ENCODE results near the gene CNEP1R1.
"Not testable (repeated sequence)": the region's sequence is repeated elsewhere in the genome, so short reads cannot be mapped to it uniquely, and the experiment has no call there.

CNEP1R1 gene, protein sequence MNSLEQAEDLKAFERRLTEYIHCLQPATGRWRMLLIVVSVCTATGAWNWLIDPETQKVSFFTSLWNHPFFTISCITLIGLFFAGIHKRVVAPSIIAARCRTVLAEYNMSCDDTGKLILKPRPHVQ

GRCh38 chr16:50024684-50025536 is at the start of gene CNEP1R1:
Gene CNEP1R1, plus strand, starts transcription at chr16:50025225. Its CDS starts 91 bp downstream, at chr16:50025316.
- peak; percentile 97 for DNase-seq (ENCODE audit: low spot score)

- DNase-seq (ENCODE audit: low spot score), result no peak
Measured at GRCh38 chr16:49977427-49977826, 47.6 kb upstream of the CNEP1R1 start.

GRCh38 chr16:49978569-49979326 is 46.3 kb upstream of the CNEP1R1 start:
- DNase-seq (ENCODE audit: low spot score), result no peak

GRCh38 chr16:49980166-49980565 is 44.9 kb upstream of the CNEP1R1 start:
- DNase-seq (ENCODE audit: low spot score), result no peak

DNA sequence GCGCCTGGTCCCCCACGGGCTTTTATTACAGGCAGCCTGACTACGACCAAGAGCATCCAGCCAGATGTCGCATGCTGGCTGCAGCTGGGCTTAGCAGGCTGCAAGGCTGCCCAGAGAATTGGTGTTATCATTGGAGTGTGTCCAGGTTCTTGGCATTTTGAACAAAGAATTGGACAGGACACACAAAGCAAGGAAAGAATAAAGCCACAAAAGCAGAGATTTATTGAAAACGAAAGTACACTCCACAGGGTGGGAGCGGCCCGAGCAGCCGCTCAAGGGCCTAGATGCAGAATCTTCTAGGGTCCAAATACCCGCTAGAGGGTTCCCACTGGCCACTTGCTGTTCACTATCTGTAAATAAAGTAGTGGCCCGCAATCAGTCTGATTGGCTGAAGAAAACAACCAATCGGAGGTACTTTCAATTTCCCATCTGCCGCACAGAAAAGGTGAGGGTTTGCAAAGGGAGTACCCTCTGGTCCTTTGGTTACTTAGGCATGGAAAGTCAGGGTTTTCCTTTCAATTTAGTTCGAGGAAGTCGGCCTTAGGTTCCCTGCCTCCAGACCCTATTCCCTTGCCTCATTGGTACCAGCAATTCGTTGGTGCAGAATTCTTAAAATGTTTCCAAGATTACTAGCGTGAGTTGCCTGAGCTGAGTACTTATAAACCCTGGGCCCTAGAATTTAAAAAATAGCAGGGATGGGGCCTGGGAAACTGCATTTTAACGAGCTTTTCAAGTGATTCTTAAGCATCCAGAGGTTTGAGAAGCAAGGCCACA is 38.5 kb upstream of the CNEP1R1 start:
- no peak for DNase-seq (ENCODE audit: low spot score)

DNA sequence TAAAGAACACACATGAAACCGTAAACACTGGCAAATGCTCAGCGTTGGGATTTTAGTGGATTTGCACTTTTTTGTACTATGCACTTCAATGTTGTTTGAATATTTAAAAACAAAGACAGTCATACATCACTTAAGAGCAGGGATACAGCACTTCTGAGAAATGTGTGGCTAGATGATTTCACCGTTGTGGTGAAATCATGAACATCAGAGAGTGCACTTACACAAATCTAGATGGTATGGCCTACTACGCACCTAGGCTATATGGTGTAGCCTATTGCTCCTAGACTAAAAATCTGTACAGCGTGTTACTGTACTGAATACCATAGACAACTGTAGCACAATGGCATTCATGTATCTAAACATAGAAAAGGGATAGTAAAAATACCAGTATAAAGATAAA is 37.6 kb upstream of the CNEP1R1 start:
- no peak for DNase-seq (ENCODE audit: low spot score)

GRCh38 chr16:49992825-49993224 is 32.2 kb upstream of the CNEP1R1 start:
- DNase-seq (ENCODE audit: low spot score), result no peak

- DNase-seq (ENCODE audit: low spot score), result no peak
Measured at GRCh38 chr16:49993579-49993978, 31.4 kb upstream of the CNEP1R1 start.

- no peak for DNase-seq (ENCODE audit: low spot score)
Measured at GRCh38 chr16:49994006-49994405, 31.0 kb upstream of the CNEP1R1 start.

DNA sequence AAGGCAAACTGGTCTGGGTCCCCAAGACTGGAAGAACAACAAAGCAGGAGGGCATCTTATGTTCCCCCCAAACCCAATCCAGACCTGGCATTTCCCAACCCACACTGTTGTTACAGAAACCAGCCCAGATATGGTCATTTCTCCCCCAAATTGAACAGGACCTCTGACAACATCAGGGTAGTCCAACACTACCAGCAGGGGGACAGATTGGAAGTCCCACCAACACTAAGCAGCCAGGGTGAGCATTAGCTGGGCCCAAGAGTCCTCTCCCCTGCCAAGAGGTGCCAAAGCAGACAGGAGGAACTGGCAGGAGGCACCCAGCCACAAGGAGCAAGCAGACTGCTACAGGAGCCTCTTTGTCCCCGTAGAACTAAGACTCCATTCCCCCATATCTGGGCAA is 29.3 kb upstream of the CNEP1R1 start:
- DNase-seq (ENCODE audit: low spot score), result no peak

DNA sequence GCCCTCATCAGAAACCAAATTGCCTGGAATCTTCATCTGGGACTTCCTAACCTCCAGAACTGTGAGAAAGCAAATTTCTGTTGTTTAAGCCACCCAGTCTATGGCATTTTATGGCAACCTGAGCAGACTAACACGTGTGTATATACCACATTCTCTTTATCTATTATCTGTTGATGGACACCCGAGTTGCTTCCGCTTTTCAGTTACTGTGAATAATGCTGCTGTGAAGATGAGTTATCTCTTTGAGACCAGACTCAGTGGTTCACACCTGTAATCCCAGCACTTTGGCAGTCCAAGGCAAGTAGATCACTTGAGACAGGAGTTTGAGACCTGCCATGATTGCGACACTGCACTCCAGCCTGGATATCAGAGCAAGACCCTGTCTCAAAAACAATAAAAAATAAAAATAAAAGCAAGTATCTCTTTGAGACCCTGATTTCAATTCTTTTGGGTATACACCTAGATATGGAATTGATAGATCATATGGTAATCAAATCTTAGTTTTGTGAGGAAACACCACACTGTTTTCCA is 27.2 kb upstream of the CNEP1R1 start:
- no peak for DNase-seq (ENCODE audit: low spot score)

DNA sequence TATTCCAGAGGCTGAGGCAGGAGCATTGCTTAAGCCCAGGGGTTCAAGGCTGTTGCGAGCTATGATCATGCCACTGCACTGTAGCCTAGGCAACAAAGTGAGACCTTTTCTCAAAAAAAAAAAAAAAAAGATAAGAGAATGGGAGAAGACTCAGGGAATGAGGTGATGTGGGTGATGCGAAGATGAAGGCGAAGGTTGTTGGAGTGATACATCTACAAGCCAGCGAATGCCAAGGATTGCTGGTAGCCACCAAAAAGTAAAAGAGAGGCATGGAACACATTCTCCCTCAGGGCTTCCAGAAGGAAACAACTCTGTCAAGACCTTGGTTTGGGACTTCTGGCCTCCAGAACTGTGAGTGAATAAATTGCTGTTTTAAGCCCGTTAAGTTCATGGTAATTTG is 26.0 kb upstream of the CNEP1R1 start:
- no peak for DNase-seq (ENCODE audit: low spot score)

- no peak for DNase-seq (ENCODE audit: low spot score)
Measured at GRCh38 chr16:50001144-50001543, 23.9 kb upstream of the CNEP1R1 start.

DNA sequence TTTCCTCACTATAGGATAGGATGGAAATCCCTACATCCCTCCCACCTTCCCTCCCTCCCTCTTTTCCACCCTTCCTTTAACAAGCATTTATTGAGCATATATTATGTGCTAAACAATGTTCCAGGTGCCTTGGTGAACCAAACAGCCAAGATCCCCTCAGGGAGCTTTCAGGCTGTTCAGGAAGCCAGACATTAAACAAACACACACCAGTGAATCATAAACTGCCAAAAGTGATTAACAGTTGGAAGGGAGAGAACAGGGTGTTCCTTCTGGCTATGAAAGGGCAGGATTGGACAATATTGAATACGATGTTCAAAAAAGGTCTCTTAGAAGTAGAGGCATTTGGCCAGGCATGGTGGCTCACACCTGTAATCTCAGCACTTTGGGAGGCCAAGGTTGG is 22.8 kb upstream of the CNEP1R1 start:
- no peak for DNase-seq (ENCODE audit: low spot score)

- no peak for DNase-seq (ENCODE audit: low spot score)
Measured at GRCh38 chr16:50004239-50004638, 20.8 kb upstream of the CNEP1R1 start.

DNA sequence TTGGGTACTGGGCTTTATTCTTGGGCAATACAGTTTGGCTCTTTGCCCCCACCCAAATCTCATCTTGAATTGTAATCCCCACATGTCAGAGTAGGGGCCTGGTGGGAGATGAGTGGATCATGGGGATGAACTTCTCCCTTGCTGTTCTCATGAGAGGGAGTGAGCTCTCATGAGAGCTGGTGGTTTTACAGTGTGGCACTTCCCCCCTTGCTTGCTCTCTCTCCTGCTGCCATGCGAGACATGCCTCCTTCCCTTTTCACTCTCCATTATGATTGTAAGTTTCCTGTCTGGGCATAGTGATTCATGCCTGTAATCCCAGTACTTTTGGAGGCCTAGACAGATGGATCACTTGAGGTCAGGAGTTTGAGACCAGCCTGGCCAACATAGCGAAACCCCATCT is 18.1 kb upstream of the CNEP1R1 start:
- no peak for DNase-seq (ENCODE audit: low spot score)

DNA sequence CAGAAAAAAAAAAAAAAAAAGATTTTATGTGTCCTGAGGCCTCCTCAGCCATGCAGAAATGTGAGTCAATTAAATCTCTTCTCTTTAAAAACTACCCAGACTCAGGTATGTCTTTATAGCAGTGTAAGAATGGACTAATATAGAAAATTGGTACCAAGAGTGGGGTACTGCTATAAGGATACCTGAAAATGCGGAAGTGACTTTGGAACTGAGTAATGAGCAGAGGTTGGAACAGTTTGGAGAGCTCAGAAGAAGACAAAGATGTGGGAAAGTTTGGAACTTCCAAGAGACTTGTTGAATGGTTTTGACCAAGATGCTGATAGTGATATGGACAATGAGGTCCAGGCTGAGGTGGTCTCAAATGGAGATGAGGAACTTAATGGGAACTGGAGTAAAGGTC is 17.3 kb upstream of the CNEP1R1 start:
- DNase-seq (ENCODE audit: low spot score), result no peak

DNA sequence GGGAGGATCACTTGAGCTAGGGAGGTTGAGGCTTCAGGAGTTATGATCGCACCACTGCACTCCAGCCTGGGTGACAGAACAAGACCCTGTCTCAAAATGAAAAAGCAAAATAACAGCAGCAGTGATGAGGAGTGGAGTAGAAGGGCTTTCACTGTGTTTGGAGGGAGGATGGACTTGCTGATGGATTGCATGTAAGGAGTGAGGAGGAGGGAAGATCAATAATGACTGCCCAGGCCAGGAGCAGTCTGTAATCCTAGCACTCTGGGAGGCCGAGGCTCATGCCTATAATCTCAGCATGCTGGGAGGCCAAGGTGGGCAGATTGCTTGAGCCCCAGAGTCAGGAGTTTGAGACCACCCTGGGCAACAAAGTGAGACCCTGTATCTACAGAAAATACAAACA is 14.8 kb upstream of the CNEP1R1 start:
- no peak for DNase-seq (ENCODE audit: low spot score)

DNA sequence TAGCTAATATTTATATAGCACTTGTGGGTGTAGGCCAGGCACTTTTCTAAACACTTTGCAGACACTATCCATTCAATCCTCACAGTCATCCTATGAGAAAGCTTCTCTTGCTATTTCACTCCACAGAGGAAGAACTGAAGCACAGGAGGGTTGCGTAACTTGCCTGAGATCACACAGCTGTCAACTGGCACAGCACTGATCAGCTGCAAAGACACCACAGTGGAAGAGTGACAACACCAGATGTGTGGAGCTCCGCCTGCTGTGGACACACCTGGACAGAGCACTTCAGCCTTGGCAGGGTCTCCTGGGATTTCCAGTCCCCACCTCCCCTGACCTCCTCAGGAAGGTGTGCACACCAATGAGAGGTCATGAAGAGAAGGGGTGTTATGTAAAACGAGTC is 13.3 kb upstream of the CNEP1R1 start:
- DNase-seq (ENCODE audit: low spot score), result no peak

DNA sequence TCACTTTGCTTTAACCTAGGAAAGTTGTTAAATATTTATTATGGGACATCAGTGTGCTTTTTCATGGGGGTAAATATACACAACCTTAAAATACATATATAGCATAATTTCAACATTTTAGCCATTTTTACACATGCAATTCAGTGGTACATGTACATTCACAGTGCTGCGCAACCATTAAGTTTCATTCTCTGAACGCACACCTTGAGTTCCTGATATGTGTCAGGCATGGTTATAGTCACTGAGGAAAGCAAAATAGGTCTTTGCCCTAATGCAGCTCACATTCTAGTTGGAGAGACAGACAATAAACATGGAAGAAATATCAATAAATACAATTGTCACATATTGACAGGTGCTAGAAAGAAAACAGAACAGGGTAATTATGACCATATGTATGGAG is 12.8 kb upstream of the CNEP1R1 start:
- DNase-seq (ENCODE audit: low spot score), result no peak

DNA sequence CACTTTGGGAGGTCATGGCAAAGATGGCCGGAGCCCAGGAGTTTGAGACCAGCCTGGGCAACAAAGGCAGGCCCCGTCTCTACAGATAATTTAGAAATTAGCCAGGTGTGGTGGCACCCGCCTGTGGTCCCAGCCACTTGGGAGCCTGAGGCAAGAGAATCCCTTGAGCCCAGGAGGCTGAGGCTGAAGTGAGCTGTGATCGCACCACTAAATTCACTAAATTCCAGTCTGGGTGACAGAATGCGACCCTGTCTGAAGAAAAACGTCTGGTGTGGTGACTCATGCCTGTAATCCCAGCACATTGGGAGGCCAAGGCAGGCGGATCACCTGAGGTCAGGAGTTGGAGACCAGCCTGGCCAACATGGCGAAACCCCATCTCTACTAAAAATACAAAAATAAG is 10.8 kb upstream of the CNEP1R1 start:
- DNase-seq (ENCODE audit: low spot score), result not testable (repeated sequence)

DNA sequence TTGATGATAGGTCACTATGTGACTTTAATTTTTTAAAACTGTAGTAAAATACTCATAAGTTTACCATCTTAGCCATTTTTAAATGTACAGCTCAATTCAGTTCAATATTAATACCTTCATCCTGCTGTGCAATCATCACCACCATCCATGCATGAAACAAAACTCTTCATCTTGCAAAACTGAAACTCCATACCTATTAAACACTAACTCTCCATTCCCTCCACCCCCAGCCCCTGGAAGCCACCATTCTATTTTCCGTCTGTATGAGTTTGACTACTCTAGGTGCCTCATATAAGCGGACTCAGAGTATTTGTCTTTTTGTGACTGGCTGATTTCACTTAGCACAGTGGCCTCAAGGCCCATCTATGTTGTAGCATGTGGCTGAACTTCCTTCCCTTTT is 9.4 kb upstream of the CNEP1R1 start:
- DNase-seq (ENCODE audit: low spot score), result no peak

Data from putamen (tissue), 1 donor.